Kidney (tissue), 14 donors: ENCODE data around the gene VGLL2. TPM values are rescaled to one million over a fixed set of nuclear protein-coding genes. Genes with fewer than 3 reads are reported as not detected.
A peak's percentile ranks its signal among the peaks of the same experiment; 100 is the strongest.

Experiments used
- DNase-seq, 5 donors: peaks; one replicate each; pipeline ENCODE4 v3.0.0-alpha.2; 2013 to 2020
- FAIRE-seq: peaks from 2 replicates; lab custom pipeline; 2012; peaks lifted over from hg19 to GRCh38; lab: Jason Lieb, UNC
- H3K27ac ChIP-seq, 2 donors: one replicate each; pipeline ENCODE4 v1.7.0; 2013; ENCODE audit warnings: low read depth in 2 of 2, low read length in 2 of 2, inconsistent platforms in 1 of 2
- H3K27me3 ChIP-seq: one replicate; pipeline ENCODE4 v1.7.1; 2013; ENCODE audit warnings: low read length, inconsistent platforms; ENCODE audit not compliant: control insufficient read depth, insufficient read depth
- H3K36me3 ChIP-seq, 3 donors: one replicate each; pipeline versions ENCODE4 v1.7.0 to v1.7.1; 2013; ENCODE audit warnings: low read length in 3 of 3, control low read depth in 1 of 3, inconsistent platforms in 1 of 3; ENCODE audit not compliant: insufficient read depth in 3 of 3, control insufficient read depth in 2 of 3
- H3K4me1 ChIP-seq, 3 donors: one replicate each; pipeline versions ENCODE4 v1.7.0 to v1.7.1; 2013; ENCODE audit warnings: low read length in 3 of 3, inconsistent platforms in 1 of 3, low read depth in 1 of 3; ENCODE audit not compliant: control insufficient read depth in 2 of 3, insufficient read depth in 2 of 3
- H3K4me3 ChIP-seq, 3 donors: one replicate each; pipeline versions ENCODE4 v1.7.0 to v1.8.1; 2013; ENCODE audit warnings: low read length in 3 of 3, control low read depth in 1 of 3, inconsistent platforms in 1 of 3
- H3K9ac ChIP-seq, 3 donors: one replicate each; pipeline versions ENCODE4 v1.7.0 to v1.7.1; 2013; ENCODE audit warnings: low read length in 3 of 3, control low read depth in 1 of 3, inconsistent platforms in 1 of 3
- H3K9me3 ChIP-seq, 3 donors: one replicate each; pipeline versions ENCODE4 v1.7.0 to v1.7.1; 2013; ENCODE audit warnings: low read length in 3 of 3, control low read depth in 1 of 3, inconsistent platforms in 1 of 3; ENCODE audit not compliant: control insufficient read depth in 2 of 3, insufficient read depth in 1 of 3
- CTCF ChIP-seq: IDR thresholded peaks from 3 replicates; pipeline ENCODE4 v1.5.1; 2012; ENCODE audit warnings: mild to moderate bottlenecking, moderate library complexity, borderline replicate concordance; ENCODE audit not compliant: insufficient read depth; ENCODE audit errors: extremely low read depth
- intact Hi-C: fragments of 100-400 bp; cut with DNase I; formaldehyde crosslinking; loops from one replicate; pipeline ENCODE4 v1.11.1; 2022
- polyA plus RNA-seq: library from polyadenylated mRNA; stranded (reverse); fragments of 350-450 nt; fragmentation: Illumina TruSeq; extraction: RNeasy Lipid Tissue Mini Kit (QIAGEN cat#74804); gene quantifications from one replicate; pipeline ENCODE4 v1.2.3, GENCODE V29; 2014; ENCODE audit warnings: low read depth, low replicate concordance; ENCODE audit not compliant: insufficient read depth
- total RNA-seq: library from RNA; stranded (reverse); fragmentation: NEBNext Ultra II Directional; extraction: Animal tissue kit (Norgen Biotek cat#: 25700); gene quantifications from one replicate; pipeline ENCODE4 v1.2.1, GENCODE V29; 2021
- donor health status: control.
- donor health status: control.
- donor health status: control.
- donor health status: control.
- donor health status: control.
- donor health status: DM: yes; HTN: yes; CAD: no.
- donor health status: Normal renal cell carcinoma (clear cell type).

VGLL2 gene
- total and polyA plus RNA-seq, 2 donors from 2014 or later, result not detected

DNA sequence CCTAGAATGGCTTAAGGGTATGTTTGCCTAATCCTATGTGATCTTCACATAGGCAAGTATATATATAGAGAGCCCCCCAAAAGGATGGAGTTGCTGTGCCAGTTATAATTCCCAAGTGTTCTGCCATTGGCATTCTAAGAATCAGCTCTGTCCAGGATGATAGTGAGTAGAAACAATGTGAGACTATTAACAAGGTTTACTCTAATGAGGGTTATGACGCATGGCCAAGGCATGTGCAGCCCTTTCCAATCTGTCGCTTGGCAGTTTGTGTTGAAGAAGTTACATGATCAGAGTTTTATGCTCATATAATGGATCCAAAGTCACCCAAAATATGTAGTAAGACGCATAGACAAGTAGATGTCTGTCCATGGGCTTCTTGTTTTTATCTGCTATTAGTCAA lies 33.6 kb downstream of the VGLL2 start:
- H3K9ac ChIP-seq, result no peak overlapping the region
- no peak for TF ChIP-seq CTCF
- H3K27ac ChIP-seq, result no peak overlapping the region
- H3K4me3 ChIP-seq, result no peak overlapping the region
- FAIRE-seq, result no peak
- no peaks in the 10 kb centered on the region for H3K36me3 ChIP-seq
- no peaks in the 10 kb centered on the region for H3K4me1 ChIP-seq
- no peaks in the 10 kb centered on the region for H3K27me3 ChIP-seq
- intact Hi-C loops, result no loop called here
- DNase-seq, result no peak
- H3K9me3 ChIP-seq, result no peaks in the 10 kb centered on the region

DNA sequence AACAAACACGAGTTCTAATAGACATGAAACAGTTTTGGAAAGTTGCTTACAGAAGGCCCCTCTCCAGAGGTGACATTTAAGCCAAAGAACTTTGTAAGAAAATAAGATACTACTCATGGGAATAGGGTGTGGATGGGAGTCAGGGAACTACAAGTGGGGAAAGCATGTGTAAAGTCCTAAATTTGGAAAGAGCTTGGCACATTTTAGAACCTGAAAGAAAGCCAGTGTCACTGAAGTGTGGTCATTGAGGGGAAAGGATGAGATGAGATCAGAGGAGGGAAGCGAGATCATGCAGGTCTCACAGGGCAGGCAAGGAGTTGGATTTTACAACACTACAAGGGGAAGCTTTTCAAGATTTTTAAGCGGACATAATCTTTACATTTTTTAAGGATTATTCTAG lies 38.0 kb downstream of the VGLL2 start:
- H3K36me3 ChIP-seq, result no peaks in the 10 kb centered on the region
- no peaks in the 10 kb centered on the region for H3K9me3 ChIP-seq
- DNase-seq, result no peak
- peaks cover 0 to 3% (median 0%) of the 10 kb centered on the region in 3 donors for H3K4me1 ChIP-seq
- intact Hi-C loops, result no loop called here
- FAIRE-seq, result no peak
- TF ChIP-seq CTCF, result no peak
- H3K27me3 ChIP-seq, result no peaks in the 10 kb centered on the region
- no peak overlapping the region for H3K9ac ChIP-seq
- H3K27ac ChIP-seq, result no peak overlapping the region
- H3K4me3 ChIP-seq, result no peak overlapping the region

DNA sequence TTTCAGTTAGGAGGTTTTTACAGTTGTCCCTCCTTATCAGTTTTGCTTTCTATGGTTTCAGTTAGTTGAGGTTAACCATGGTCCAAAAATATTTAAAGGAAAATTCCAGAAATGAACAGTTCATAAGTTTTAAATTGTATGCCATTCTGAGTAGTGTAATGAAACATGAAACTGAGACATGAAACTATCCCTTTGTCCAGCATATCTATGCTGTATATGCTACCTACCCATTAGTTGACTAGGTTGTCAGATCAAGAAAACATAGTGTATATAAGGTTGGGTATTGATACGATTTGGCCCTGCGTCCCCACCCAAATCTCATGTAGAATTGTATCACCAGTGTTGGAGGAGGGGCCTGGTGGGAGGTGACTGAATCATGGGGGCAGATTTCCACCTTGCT lies 39.1 kb downstream of the VGLL2 start:
- DNase-seq, result no peak
- no peaks in the 10 kb centered on the region for H3K27me3 ChIP-seq
- no peak overlapping the region for H3K4me3 ChIP-seq
- TF ChIP-seq CTCF, result no peak
- no peak overlapping the region for H3K9ac ChIP-seq
- peaks cover 0 to 3% (median 0%) of the 10 kb centered on the region in 3 donors for H3K4me1 ChIP-seq
- no peak overlapping the region for H3K27ac ChIP-seq
- intact Hi-C loops, result no loop called here
- H3K36me3 ChIP-seq, result no peaks in the 10 kb centered on the region
- H3K9me3 ChIP-seq, result no peaks in the 10 kb centered on the region
- no peak for FAIRE-seq

GRCh38 chr6:117306227-117306790 lies 41.0 kb downstream of the VGLL2 start:
- H3K27me3 ChIP-seq, result no peaks in the 10 kb centered on the region
- H3K9me3 ChIP-seq, result no peaks in the 10 kb centered on the region
- H3K4me3 ChIP-seq, result no peak overlapping the region
- no peak overlapping the region for H3K9ac ChIP-seq
- intact Hi-C loops, result no loop called here
- no peaks in the 10 kb centered on the region for H3K36me3 ChIP-seq
- no peak for FAIRE-seq
- TF ChIP-seq CTCF, result no peak
- peak in 2 of 5 donors; percentile 4 to 9 for DNase-seq
- no peak overlapping the region for H3K27ac ChIP-seq
- H3K4me1 ChIP-seq, result peaks cover 0 to 3% (median 0%) of the 10 kb centered on the region in 3 donors
